GM23248 (cell line): ENCODE measurements around the gene C11orf52. TPM values are rescaled to one million over a fixed set of nuclear protein-coding genes. Genes with fewer than 3 reads are reported as not detected.

Experiments used
- DNase-seq: peaks from one replicate; pipeline ENCODE4 v3.0.0-alpha.2; 2015
- H2AFZ ChIP-seq: fragments of 200-600 bp; sonication (generic); 2 replicates; pipeline ENCODE4 v1.6.1; 2016; ENCODE audit warnings: antibody characterized with exemption
- H3F3A ChIP-seq: fragments of 200-600 bp; sonication (generic); 2 replicates; pipeline ENCODE4 v1.6.1; 2016; ENCODE audit warnings: mild to moderate bottlenecking, antibody characterized with exemption, mixed run types; ENCODE audit not compliant: insufficient read depth
- H3K27ac ChIP-seq: fragments of 200-600 bp; sonication (generic); 2 replicates; pipeline ENCODE4 v1.5.1; 2016; ENCODE audit warnings: mild to moderate bottlenecking
- H3K27me3 ChIP-seq: fragments of 200-600 bp; sonication (generic); replicated peaks from 2 replicates; pipeline ENCODE4 v1.6.1; 2016; ENCODE audit warnings: mild to moderate bottlenecking; ENCODE audit not compliant: insufficient read depth
- H3K36me3 ChIP-seq: fragments of 200-600 bp; sonication (generic); 2 replicates; pipeline ENCODE4 v1.6.1; 2016; ENCODE audit warnings: low read depth, mild to moderate bottlenecking
- H3K4me1 ChIP-seq: fragments of 200-600 bp; sonication (generic); 2 replicates; pipeline ENCODE4 v1.6.1; 2016; ENCODE audit warnings: mild to moderate bottlenecking; ENCODE audit not compliant: insufficient read depth
- H3K4me2 ChIP-seq: fragments of 200-600 bp; sonication (generic); one replicate; pipeline ENCODE4 v1.6.1; 2016; ENCODE audit warnings: mild to moderate bottlenecking; ENCODE audit not compliant: unreplicated experiment
- H3K4me3 ChIP-seq: fragments of 200-600 bp; sonication (generic); 2 replicates; pipeline ENCODE4 v1.5.1; 2016; ENCODE audit warnings: mild to moderate bottlenecking
- H3K79me2 ChIP-seq: fragments of 200-600 bp; sonication (generic); 2 replicates; pipeline ENCODE4 v1.6.1; 2016; ENCODE audit warnings: mild to moderate bottlenecking; ENCODE audit not compliant: insufficient read depth
- H3K9ac ChIP-seq: fragments of 200-600 bp; sonication (generic); 2 replicates; pipeline ENCODE4 v1.6.1; 2016; ENCODE audit warnings: mild to moderate bottlenecking
- H3K9me2 ChIP-seq: fragments of 200-600 bp; sonication (generic); 2 replicates; pipeline ENCODE4 v1.6.1; 2016; ENCODE audit warnings: mixed run types, mild to moderate bottlenecking, moderate library complexity; ENCODE audit not compliant: insufficient read depth
- H3K9me3 ChIP-seq: fragments of 200-600 bp; sonication (generic); one replicate; pipeline ENCODE4 v1.6.1; 2017; ENCODE audit warnings: low read depth
- H4K20me1 ChIP-seq: fragments of 200-600 bp; sonication (generic); 2 replicates; pipeline ENCODE4 v1.6.0; 2016; ENCODE audit not compliant: insufficient read depth
- EZH2 ChIP-seq: fragments of 200-600 bp; sonication (generic); IDR thresholded peaks from 2 replicates; pipeline ENCODE4 v1.6.1; 2018; ENCODE audit warnings: antibody characterized with exemption, mild to moderate bottlenecking; ENCODE audit not compliant: insufficient read depth, poor library complexity, severe bottlenecking
- EZH2phosphoT487 ChIP-seq: fragments of 200-600 bp; sonication (generic); IDR thresholded peaks from 2 replicates; pipeline ENCODE4 v1.6.1; 2018; ENCODE audit warnings: antibody characterized with exemption, moderate library complexity, mild to moderate bottlenecking, low read depth; ENCODE audit not compliant: insufficient read depth
- WGBS, 2 experiments: methylation state at CpG; one replicate each; pipeline ENCODE4 v1.1.6; 2015 to 2017; ENCODE audit warnings: low lambda C conversion rate in 2 of 2, low coverage in 1 of 2; ENCODE audit errors: missing lambda C conversion rate in 2 of 2; 5-methylcytosine and 5-hydroxymethylcytosine counted together
- in situ Hi-C: fragments of 300-500 bp; cut with MboI; formaldehyde crosslinking; loops from 2 replicates; pipeline ENCODE4 v1.15.0; 2020
- polyA plus RNA-seq: library from polyadenylated mRNA; unstranded; fragments of >200 nt; fragmentation: Nextera tagmentation; extraction: Ambion mirVana; gene quantifications from 2 replicates; pipeline ENCODE4 v1.2.1, GENCODE V29; 2016
- total RNA-seq: library from RNA; depleted of rRNA; stranded (reverse); fragments of >200 nt; shearing (Covaris generic); gene quantifications from 2 replicates; pipeline ENCODE4 v1.2.3, GENCODE V29; 2014

The C11orf52 gene
- total and polyA plus RNA-seq, 2 experiments from 2014 or later = 0.78 to 3.5 TPM

GRCh38 chr11:111933872-111934271 lies 15.2 kb downstream of the C11orf52 start:
- no peaks in the 10 kb centered on the region for H3K79me2 ChIP-seq
- no peaks in the 10 kb centered on the region for H3K27me3 ChIP-seq
- peak; percentile 42 for DNase-seq
- no peak overlapping the region for H3K27ac ChIP-seq
- H3K4me2 ChIP-seq = peak overlapping the region; percentile 2
- no peak overlapping the region for H3K9ac ChIP-seq
- peaks cover 63% of the 10 kb centered on the region for H3K4me1 ChIP-seq
- H3K4me3 ChIP-seq = no peak overlapping the region
- H3K36me3 ChIP-seq = no peaks in the 10 kb centered on the region
- in situ Hi-C loops = loop anchor here (10.0 kb wide), 1 partner anchor 61 kb away; no protein-coding TSS in a partner anchor
- H3K9me3 ChIP-seq = no peaks in the 10 kb centered on the region
- no peaks in the 10 kb centered on the region for H4K20me1 ChIP-seq
- H3F3A ChIP-seq = peaks cover 46% of the 10 kb centered on the region
- H2AFZ ChIP-seq = no peak overlapping the region
- H3K9me2 ChIP-seq = no peaks in the 10 kb centered on the region
- TF ChIP-seq EZH2phosphoT487 (no peak), EZH2 (no peak)
- WGBS, 2 experiments = 21 to 26% methylated on average over 1 of the region's 1 CpG

GRCh38 chr11:111934306-111934705 lies 15.6 kb downstream of the C11orf52 start:
- H3K27me3 ChIP-seq = no peaks in the 10 kb centered on the region
- H3K9me2 ChIP-seq = no peaks in the 10 kb centered on the region
- no peak overlapping the region for H2AFZ ChIP-seq
- no peaks in the 10 kb centered on the region for H3K9me3 ChIP-seq
- peaks cover 68% of the 10 kb centered on the region for H3K4me1 ChIP-seq
- no peak for DNase-seq
- no peaks in the 10 kb centered on the region for H3K36me3 ChIP-seq
- H3F3A ChIP-seq = peaks cover 50% of the 10 kb centered on the region
- H3K4me3 ChIP-seq = no peak overlapping the region
- no peak for TF ChIP-seq EZH2phosphoT487
- no peak for TF ChIP-seq EZH2
- no peak overlapping the region for H3K9ac ChIP-seq
- H3K79me2 ChIP-seq = no peaks in the 10 kb centered on the region
- 100% methylated on average over 1 of the region's 1 CpG for WGBS, 2 experiments
- H3K27ac ChIP-seq = no peak overlapping the region
- in situ Hi-C loops = loop anchor here (10.0 kb wide), 1 partner anchor 60 kb away; no protein-coding TSS in a partner anchor
- H3K4me2 ChIP-seq = no peak overlapping the region
- H4K20me1 ChIP-seq = no peaks in the 10 kb centered on the region

- peak overlapping the region; percentile 89 for H2AFZ ChIP-seq
- no peaks in the 10 kb centered on the region for H3K79me2 ChIP-seq
- WGBS, 2 experiments = 35 to 44% methylated on average over 4 of the region's 4 CpGs
- H3K9me2 ChIP-seq = no peaks in the 10 kb centered on the region
- no peaks in the 10 kb centered on the region for H4K20me1 ChIP-seq
- no peaks in the 10 kb centered on the region for H3K9me3 ChIP-seq
- no peak for TF ChIP-seq EZH2phosphoT487
- no peak for TF ChIP-seq EZH2
- peak overlapping the region; percentile 80; the same call in 1 of the 2 replicates for H3K9ac ChIP-seq
- no peak overlapping the region for H3K4me3 ChIP-seq
- peaks cover 62% of the 10 kb centered on the region for H3F3A ChIP-seq
- no peaks in the 10 kb centered on the region for H3K27me3 ChIP-seq
- peak overlapping the region; percentile 86 for H3K4me2 ChIP-seq
- H3K36me3 ChIP-seq = no peaks in the 10 kb centered on the region
- in situ Hi-C loops = loop anchor here (10.0 kb wide), 1 partner anchor 59 kb away; no protein-coding TSS in a partner anchor
- H3K4me1 ChIP-seq = peaks cover 72% of the 10 kb centered on the region
- H3K27ac ChIP-seq = 0 out of 2 replicates have a peak overlapping the region, but pooled peaks have one; percentile 15
- DNase-seq = peak; percentile 23
Measured at GRCh38 chr11:111935317-111936039, 16.8 kb downstream of the C11orf52 start.

GRCh38 chr11:111936040-111936540 lies 17.4 kb downstream of the C11orf52 start:
- H4K20me1 ChIP-seq = no peaks in the 10 kb centered on the region
- no peaks in the 10 kb centered on the region for H3K9me3 ChIP-seq
- 64% methylated on average over 3 of the region's 3 CpGs for WGBS, 2 experiments
- no peaks in the 10 kb centered on the region for H3K27me3 ChIP-seq
- no peak for TF ChIP-seq EZH2phosphoT487
- no peak for TF ChIP-seq EZH2
- peak overlapping the region; percentile 79 for H3K4me3 ChIP-seq
- peak overlapping the region; percentile 86 for H3K4me2 ChIP-seq
- peak overlapping the region; percentile 80 for H3K9ac ChIP-seq
- H3K36me3 ChIP-seq = no peaks in the 10 kb centered on the region
- DNase-seq = peak; percentile 25
- no peaks in the 10 kb centered on the region for H3K9me2 ChIP-seq
- peaks cover 63% of the 10 kb centered on the region for H3F3A ChIP-seq
- H3K27ac ChIP-seq = peak overlapping the region; percentile 15; the same call in 1 of the 2 replicates
- in situ Hi-C loops = loop anchor here (10.0 kb wide), 1 partner anchor 59 kb away; no protein-coding TSS in a partner anchor
- peak overlapping the region; percentile 89 for H2AFZ ChIP-seq
- H3K4me1 ChIP-seq = peaks cover 72% of the 10 kb centered on the region
- H3K79me2 ChIP-seq = no peaks in the 10 kb centered on the region
